ENCODE results near the gene PLD5. TPM values are rescaled to one million over a fixed set of nuclear protein-coding genes. Genes with fewer than 3 reads are reported as not detected.

PLD5 gene
- total RNA-seq, 1 donor from 2014 or later: not detected

DNA sequence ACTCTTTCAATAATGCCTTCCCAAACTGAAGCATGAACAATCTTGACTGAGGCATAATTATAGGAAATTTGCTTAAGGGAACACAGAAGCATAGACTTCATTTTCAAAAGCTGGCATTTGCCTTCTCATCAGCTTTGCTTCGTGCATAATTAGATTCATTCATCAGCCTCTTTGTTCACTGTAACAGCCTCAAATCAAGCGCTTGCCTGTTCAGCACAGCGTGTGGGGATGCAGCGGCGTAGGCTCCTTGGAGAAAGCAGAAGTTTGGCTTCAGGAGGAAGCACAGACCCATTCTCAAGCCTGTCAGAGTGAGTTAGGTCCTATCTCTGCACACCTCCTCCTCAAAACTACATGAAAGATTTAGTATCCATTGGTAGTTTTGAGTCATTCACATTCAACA lies 279.2 kb downstream of the PLD5 start:
- Mint-ChIP-seq H3K4me1 (no peaks in the 10 kb centered on the region), H3K4me3 (no peak overlapping the region), H3K27ac (no peak overlapping the region), H3K36me3 (ENCODE audit: low read depth) (no peaks in the 10 kb centered on the region), H3K27me3 (no peaks in the 10 kb centered on the region), H3K9me3 (no peaks in the 10 kb centered on the region)
- ChIA-PET CTCF (no interaction called here), POLR2A (no interaction called here)
- ATAC-seq (ENCODE audit: low read depth) (no peak), DNase-seq (no peak)
- TF ChIP-seq, protein P1, sequence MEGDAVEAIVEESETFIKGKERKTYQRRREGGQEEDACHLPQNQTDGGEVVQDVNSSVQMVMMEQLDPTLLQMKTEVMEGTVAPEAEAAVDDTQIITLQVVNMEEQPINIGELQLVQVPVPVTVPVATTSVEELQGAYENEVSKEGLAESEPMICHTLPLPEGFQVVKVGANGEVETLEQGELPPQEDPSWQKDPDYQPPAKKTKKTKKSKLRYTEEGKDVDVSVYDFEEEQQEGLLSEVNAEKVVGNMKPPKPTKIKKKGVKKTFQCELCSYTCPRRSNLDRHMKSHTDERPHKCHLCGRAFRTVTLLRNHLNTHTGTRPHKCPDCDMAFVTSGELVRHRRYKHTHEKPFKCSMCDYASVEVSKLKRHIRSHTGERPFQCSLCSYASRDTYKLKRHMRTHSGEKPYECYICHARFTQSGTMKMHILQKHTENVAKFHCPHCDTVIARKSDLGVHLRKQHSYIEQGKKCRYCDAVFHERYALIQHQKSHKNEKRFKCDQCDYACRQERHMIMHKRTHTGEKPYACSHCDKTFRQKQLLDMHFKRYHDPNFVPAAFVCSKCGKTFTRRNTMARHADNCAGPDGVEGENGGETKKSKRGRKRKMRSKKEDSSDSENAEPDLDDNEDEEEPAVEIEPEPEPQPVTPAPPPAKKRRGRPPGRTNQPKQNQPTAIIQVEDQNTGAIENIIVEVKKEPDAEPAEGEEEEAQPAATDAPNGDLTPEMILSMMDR (IDR thresholded peaks at IDR 0.05): no peak
- intact Hi-C loops (cut with micrococcal nuclease): no loop called here

DNA sequence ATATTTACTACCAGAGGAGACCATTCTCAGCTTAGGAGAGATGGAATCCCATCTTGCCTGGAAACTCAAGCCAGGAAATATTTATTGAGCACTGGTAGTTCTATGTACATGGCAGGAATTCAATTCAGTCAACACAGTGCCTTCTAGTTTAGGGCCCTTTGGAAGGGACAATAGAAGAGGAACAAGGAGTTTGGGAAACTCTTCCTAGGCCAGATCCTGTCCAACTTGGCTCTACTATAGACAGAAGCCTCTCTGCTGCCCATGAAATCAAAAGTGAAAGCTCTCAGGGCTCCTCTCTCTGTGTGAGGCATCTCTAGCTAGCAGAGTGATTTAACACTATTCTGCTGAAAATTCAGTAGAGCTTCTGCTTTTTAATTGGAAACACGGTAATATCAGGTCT lies 281.0 kb downstream of the PLD5 start:
- TF ChIP-seq, protein P1 (IDR thresholded peaks at IDR 0.05): no peak
- H3K36me3 Mint-ChIP-seq (ENCODE audit: low read depth): no peaks in the 10 kb centered on the region
- intact Hi-C loops (cut with micrococcal nuclease): no loop called here
- DNase-seq: no peak
- no peak overlapping the region for H3K27ac Mint-ChIP-seq
- CTCF ChIA-PET: no interaction called here
- H3K9me3 Mint-ChIP-seq: no peaks in the 10 kb centered on the region
- POLR2A ChIA-PET: no interaction called here
- H3K27me3 Mint-ChIP-seq: no peaks in the 10 kb centered on the region
- no peak overlapping the region for H3K4me3 Mint-ChIP-seq
- ATAC-seq (ENCODE audit: low read depth): no peak
- H3K4me1 Mint-ChIP-seq: no peaks in the 10 kb centered on the region

DNA sequence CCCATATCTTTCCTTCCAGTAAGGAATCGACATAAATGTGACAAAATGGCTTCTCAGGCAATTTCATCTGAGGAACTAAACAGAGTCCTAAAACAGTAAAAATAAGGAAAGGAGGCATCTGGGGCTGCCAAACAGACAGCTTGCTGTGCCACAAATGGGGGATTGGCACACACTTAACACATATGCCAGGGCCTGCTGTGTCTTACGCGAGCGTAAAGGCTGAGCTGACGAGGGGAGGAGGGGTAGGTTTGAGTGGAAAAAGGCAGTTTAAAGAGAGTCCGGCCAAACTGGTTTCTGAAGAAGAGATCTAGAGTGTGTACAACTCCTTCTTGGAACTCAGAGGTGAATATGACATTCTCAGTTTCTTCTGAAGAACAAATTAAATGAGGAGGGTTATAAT lies 281.5 kb downstream of the PLD5 start:
- ChIA-PET CTCF (no interaction called here), POLR2A (no interaction called here)
- intact Hi-C loops (cut with micrococcal nuclease): no loop called here
- H3K4me1 Mint-ChIP-seq: no peaks in the 10 kb centered on the region
- TF ChIP-seq, protein P1 (IDR thresholded peaks at IDR 0.05): no peak
- no peaks in the 10 kb centered on the region for H3K9me3 Mint-ChIP-seq
- DNase-seq: no peak
- no peaks in the 10 kb centered on the region for H3K27me3 Mint-ChIP-seq
- H3K36me3 Mint-ChIP-seq (ENCODE audit: low read depth): no peaks in the 10 kb centered on the region
- ATAC-seq (ENCODE audit: low read depth): no peak
- no peak overlapping the region for H3K27ac Mint-ChIP-seq
- no peak overlapping the region for H3K4me3 Mint-ChIP-seq

DNA sequence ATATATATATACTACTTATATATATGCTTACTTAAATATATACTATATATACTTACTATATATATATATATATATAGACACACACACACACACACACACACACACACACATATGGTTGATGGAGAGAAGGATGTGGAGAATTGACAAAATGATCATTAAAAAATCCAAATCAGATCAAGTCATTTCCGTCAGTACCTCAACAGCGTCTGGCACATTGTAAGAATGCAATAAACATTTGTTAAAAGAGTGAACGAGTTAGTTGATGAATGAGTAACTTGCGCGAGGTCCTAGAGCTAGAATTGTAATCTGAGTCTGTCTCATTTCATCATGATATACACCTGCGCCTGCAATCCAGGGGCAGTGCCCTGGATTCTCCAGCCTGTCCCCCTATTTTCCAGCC lies 282.6 kb downstream of the PLD5 start:
- no peak overlapping the region for H3K27ac Mint-ChIP-seq

DNA sequence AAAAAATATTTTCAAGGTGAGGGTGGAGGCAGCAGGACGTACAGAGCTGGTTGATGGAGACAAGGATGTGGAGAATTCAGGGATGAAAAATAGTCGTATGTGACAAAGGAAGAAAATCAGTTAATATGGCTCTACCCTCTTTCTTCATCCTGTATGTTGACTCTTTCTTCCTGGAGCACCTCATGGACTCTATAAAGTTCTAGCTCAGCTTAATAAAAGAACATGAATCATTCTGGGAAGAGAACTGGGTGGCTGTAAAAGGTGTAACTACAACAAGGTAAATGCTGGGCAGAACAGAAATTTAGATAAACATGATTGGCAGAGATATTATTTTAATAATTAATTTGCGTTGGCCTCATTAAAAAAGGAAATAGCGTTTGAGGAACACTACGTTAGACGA lies 283.8 kb downstream of the PLD5 start:
- CTCF ChIA-PET: no interaction called here
- Mint-ChIP-seq H3K4me1 (no peaks in the 10 kb centered on the region), H3K9me3 (no peaks in the 10 kb centered on the region), H3K36me3 (ENCODE audit: low read depth) (no peaks in the 10 kb centered on the region), H3K27me3 (no peaks in the 10 kb centered on the region), H3K4me3 (no peak overlapping the region), H3K27ac (no peak overlapping the region)
- POLR2A ChIA-PET: no interaction called here
- DNase-seq: no peak
- TF ChIP-seq, protein P1 (IDR thresholded peaks at IDR 0.05): no peak
- intact Hi-C loops (cut with micrococcal nuclease): no loop called here
- no peak for ATAC-seq (ENCODE audit: low read depth)

More for the DNA sequence above, 282.6 kb downstream of the PLD5 start:
- H3K4me3 Mint-ChIP-seq: no peak overlapping the region
- intact Hi-C loops (cut with micrococcal nuclease): no loop called here
- H3K9me3 Mint-ChIP-seq: no peaks in the 10 kb centered on the region
- H3K36me3 Mint-ChIP-seq (ENCODE audit: low read depth): no peaks in the 10 kb centered on the region
- TF ChIP-seq, protein P1 (IDR thresholded peaks at IDR 0.05): no peak
- no peaks in the 10 kb centered on the region for H3K27me3 Mint-ChIP-seq
- CTCF ChIA-PET: no interaction called here
- no peaks in the 10 kb centered on the region for H3K4me1 Mint-ChIP-seq
- ATAC-seq (ENCODE audit: low read depth): no peak
- POLR2A ChIA-PET: no interaction called here
- no peak for DNase-seq

Data from activated B cell treated with CpG ODN at 0.5 μM for 24 hours (primary cell).